T1000 (cell line): ENCODE measurements around the gene CUBN.
"Not testable (repeated sequence)": the region's sequence is repeated elsewhere in the genome, so short reads cannot be mapped to it uniquely, and the experiment has no call there.

Experiments
- DNase-seq: peaks from one replicate; lab custom pipeline; 2025; ENCODE audit warnings: mixed read lengths; lab: John Stamatoyannopoulos, UW

Gene CUBN

DNA sequence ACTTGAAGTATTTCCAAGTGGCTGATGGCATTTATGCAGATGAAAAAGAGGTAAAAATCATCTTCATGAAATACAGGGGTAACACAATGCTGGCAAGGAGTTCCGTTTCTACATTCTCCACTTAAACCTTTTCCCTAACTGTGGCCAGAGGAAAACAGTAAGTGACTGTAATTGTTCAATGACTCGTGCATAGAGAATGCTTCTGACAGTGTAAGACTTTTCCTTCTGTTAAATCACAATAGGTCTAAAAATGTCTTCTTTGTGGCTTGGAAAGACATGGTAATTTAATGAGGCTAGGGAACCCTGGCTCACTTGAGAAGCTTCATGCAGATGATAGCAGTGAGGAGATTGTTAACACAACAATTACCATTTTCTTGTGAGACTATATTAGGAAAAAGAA is 262.1 kb downstream of the CUBN start:
- no peak for DNase-seq

GRCh38 chr10:16866541-16867275 is 262.9 kb downstream of the CUBN start:
- no peak for DNase-seq

GRCh38 chr10:16865766-16866165 is 263.8 kb downstream of the CUBN start:
- no peak for DNase-seq

GRCh38 chr10:16863766-16864165 is 265.8 kb downstream of the CUBN start:
- no peak for DNase-seq

- DNase-seq, result no peak
These were observed 272.2 kb downstream of the CUBN start for GRCh38 chr10:16857419-16857818.

GRCh38 chr10:16856567-16856966 is 273.0 kb downstream of the CUBN start:
- DNase-seq, result no peak

DNA sequence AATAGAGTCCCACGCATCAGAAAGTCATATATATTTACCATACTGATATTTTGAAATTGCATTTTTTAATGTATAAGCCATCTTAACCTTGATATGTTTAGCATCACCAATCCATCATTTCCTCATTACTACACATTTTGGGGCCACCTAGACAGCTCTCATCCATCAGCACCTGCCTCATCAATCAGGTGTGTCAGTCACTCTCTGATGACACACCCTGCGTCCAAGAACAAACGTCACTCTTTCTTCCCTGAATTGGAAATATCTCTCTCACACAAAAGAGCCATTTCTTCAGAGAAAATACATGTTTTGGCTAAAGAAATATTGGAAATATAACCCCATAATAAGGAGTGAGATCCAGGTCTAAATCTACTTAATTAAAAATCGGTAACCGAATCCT is 273.5 kb downstream of the CUBN start:
- no peak for DNase-seq

GRCh38 chr10:16854623-16855022 is 275.0 kb downstream of the CUBN start:
- no peak for DNase-seq

DNA sequence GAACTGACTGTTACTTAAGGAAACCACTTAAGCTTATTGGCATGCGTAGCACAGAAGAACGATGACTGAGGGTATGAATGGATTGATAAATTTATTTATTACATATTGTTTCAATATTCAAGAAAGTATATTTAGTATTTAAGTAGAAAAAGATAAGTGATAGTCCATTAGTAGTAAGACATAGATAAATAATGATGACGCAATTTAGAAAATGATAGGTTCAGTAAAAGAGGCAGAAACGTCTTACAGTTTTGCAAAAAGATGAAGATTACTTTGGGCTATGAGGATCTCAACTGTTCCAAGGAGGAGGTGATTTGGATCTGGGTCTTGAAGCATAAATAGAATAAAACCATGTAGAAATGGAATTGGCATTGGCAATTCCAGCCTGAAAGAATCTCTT is 275.8 kb downstream of the CUBN start:
- no peak for DNase-seq

DNA sequence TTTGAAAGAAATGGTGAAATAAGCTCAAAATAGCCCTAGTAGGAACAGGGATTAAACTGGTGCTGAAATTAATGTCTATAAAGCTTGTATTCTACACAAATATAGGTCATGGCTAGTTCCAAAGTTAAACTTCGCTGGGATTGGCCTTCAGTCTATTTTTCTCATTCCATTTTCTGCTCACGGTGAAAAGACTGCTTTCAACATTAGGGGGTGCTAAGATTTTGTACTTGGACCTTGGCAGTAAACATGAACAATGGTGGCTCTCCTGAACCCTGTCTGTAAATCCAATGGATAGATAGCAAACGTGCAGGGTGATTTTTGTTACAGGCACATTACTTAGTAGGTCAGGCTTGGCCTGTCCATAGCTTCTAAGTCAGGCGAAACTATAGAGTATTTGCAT is 276.4 kb downstream of the CUBN start:
- DNase-seq, result no peak

GRCh38 chr10:16852624-16853023 is 277.0 kb downstream of the CUBN start:
- no peak for DNase-seq

DNA sequence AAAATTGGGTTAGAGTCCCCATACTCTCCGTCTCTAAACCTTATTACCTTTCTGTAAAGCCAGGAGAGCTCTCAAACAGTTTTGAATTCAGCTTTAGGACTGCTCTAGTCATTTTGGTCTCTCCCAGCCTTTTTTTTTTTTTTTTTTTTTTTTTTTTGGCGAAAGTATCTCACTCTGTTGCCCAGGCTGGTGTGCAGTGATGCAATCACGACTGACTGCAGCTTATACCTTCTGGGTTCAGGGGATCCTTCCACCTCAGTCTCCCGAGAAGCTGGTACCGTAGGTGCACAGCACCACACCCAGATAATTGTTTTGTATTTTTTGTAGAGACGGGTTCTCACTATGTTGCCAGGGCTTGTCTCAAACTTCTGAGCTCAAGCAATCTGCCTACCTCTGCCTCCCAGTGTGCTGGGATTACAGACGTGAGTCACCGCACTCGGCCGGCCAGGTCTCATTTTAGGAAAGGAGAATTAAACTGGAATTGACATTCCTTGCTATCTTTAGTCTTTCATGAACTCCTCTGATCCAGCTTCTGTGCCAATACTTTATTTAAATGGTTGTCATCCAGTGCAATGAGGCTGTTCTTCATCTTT is 281.0 kb downstream of the CUBN start:
- DNase-seq, result no peak

DNA sequence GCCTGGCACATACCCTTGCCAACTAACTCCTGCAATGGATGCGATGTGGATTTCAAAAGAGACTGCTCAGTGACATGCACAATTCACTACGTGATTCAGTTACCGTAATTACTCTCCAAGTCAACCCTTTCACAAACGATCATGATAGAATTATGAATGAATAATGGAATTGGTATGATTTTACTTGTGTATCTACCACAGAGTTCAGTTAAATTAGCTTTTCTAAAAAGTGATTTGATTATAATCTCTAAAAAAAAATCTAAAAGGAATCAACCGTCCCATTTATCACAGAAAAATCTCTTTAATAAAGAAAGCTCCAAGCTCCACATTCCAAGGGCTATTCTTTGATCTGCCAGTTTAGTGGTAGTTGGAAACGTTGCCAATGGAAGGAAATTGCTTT is 282.0 kb downstream of the CUBN start:
- DNase-seq, result no peak

DNA sequence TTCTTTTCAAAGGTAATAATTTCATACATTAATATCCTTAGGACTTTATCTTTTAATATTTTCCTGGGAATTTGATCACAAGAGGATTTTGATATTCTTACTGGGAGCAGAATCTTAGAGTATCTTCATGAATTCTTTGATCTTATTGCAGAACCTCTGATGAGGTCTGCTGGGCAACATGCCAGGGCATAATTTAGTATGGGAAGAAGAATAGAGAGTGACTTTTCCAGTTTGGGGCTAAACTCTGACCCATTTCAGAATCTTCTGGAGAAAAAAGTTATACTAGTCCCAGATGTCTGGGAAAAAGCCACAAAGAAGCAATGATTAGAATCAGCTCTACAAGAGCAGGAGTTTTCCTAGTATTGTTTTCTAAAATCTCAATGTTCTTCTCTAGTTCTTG is 284.4 kb downstream of the CUBN start:
- DNase-seq, result no peak

DNA sequence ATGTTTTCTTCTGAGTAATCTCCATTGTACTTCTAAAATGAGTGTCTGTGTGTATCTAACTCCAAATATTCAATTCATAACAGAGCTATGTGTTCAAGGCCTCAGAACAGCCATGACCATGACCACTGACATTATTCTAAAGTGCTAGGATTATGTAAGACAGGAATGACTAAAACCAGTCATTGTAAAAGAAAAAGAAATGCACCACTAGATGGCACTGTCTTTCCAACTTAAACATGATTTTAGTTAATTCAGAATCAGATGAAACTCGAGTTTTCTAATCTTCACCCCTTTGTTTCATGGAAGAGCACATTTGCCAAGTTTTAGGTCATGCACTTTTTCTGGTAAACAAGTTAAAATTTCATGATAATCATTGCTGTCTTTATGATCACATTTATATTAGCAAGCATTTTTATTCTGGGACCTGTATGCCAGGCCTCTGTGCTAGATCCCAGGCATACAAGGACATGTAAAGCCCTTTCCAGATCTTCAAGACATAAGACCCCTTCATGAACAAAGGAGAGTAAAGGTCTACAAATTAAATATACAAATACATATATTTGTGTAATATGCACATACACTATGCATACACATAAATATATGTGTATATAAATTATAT is 286.2 kb downstream of the CUBN start:
- no peak for DNase-seq

DNA sequence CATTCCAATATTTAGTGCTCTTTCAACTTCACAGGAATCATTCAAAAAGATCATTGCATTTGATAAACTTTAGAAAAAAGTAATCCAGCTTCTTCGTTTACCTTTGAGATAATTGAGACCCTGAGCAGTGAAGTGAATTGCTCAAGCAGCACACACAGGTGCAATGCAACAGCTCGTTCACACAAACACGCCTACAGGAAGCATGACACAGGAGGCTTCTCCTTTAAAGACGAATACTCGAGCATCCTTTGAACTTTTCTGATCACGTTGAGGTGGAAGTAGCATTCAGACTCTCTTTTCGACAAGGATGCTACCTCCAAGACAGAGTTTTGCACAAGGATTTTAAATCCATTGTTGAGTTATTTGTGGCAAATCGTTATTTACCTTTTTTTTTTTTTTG is 294.4 kb downstream of the CUBN start:
- DNase-seq, result no peak

- no peak for DNase-seq
These were observed 297.1 kb downstream of the CUBN start for GRCh38 chr10:16832351-16833080.

- DNase-seq, result no peak
These were observed 300.9 kb downstream of the CUBN start for GRCh38 chr10:16828701-16829175.

GRCh38 chr10:16828114-16828568 is 301.5 kb downstream of the CUBN start:
- DNase-seq, result no peak

DNA sequence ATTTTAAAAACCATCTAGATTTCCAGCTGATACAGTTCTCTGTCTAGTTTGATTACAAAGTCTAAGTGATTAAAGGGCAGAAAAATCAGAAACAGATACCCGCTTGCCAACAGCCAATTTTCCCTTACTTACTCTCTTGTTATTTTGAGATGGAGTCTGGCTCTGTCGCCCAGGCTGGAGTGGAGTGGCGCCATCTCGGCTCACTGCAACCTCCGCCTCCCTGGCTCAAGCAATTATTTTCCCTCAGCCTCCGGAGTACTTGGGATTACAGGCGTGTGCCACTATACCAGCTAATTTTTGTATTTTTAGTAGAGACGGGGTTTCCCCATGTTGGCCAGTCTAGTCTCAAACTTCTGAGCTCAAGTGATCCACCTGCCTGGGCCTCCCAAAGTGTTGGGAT is 302.1 kb downstream of the CUBN start:
- DNase-seq, result not testable (repeated sequence)

GRCh38 chr10:16822726-16823360 is 306.8 kb downstream of the CUBN start:
- no peak for DNase-seq

DNA sequence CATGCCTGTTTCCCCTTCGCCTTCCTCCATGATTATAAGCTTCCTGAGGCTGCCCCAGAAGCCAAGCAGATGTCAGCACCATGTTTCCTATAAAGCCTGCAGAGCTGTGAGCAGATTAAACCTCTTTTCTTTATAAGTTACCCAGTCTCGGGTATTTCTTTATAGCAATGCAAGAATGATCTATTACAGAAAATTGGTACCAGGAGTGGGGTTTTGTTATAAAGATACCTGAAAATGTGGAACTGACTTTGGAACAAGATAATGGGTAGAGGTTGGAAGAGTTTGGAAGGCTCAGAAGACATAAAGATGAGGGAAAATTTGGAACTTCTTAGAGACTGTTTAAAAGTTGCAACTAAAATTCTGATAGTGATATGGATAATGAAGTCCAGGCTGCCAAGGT is 307.6 kb downstream of the CUBN start:
- no peak for DNase-seq
